H9 (cell line): ENCODE measurements around the gene SCN1A. TPM values are rescaled to one million over a fixed set of nuclear protein-coding genes. Genes with fewer than 3 reads are reported as not detected.

ENCODE experiments used
- DNase-seq: peaks from one replicate; pipeline ENCODE4 v3.0.0-alpha.2; 2017
- H2AFZ ChIP-seq: one replicate; pipeline ENCODE4 v1.6.1; 2013; ENCODE audit warnings: mild to moderate bottlenecking, low read length, control low read depth, moderate library complexity
- H2AK5ac ChIP-seq: 2 replicates; pipeline ENCODE4 v1.6.1; 2013; ENCODE audit warnings: low read length, control low read depth, mixed read lengths; ENCODE audit not compliant: insufficient read length
- H2BK120ac ChIP-seq: one replicate; pipeline ENCODE4 v1.6.1; 2013; ENCODE audit warnings: low read depth, mild to moderate bottlenecking, low read length, control low read depth, inconsistent platforms; ENCODE audit not compliant: poor library complexity, severe bottlenecking
- H2BK12ac ChIP-seq: 2 replicates; pipeline ENCODE4 v1.6.1; 2013; ENCODE audit warnings: low read length, control low read depth, mixed read lengths, low read depth; ENCODE audit not compliant: insufficient read length
- H2BK15ac ChIP-seq: 2 replicates; pipeline ENCODE4 v1.6.1; 2013; ENCODE audit warnings: low read depth, low read length, control low read depth
- H2BK20ac ChIP-seq: one replicate; pipeline ENCODE4 v1.6.1; 2013; ENCODE audit warnings: low read depth, mild to moderate bottlenecking, low read length, control low read depth, inconsistent platforms; ENCODE audit not compliant: poor library complexity, severe bottlenecking
- H2BK5ac ChIP-seq: 2 replicates; pipeline ENCODE4 v1.6.1; 2013; ENCODE audit warnings: low read length, control low read depth, mixed read lengths; ENCODE audit not compliant: insufficient read length
- H3K14ac ChIP-seq: 2 replicates; pipeline ENCODE4 v1.6.1; 2013; ENCODE audit warnings: low read length, control low read depth; ENCODE audit not compliant: insufficient read depth
- H3K18ac ChIP-seq: 2 replicates; pipeline ENCODE4 v1.6.1; 2013; ENCODE audit warnings: low read depth, mild to moderate bottlenecking, mixed read lengths, low read length, control low read depth; ENCODE audit not compliant: insufficient read length
- H3K23ac ChIP-seq: 2 replicates; pipeline ENCODE4 v1.6.1; 2013; ENCODE audit warnings: low read length, control low read depth, mixed read lengths, low read depth; ENCODE audit not compliant: insufficient read length
- H3K23me2 ChIP-seq: 2 replicates; pipeline ENCODE4 v1.6.1; 2013; ENCODE audit warnings: low read depth, mild to moderate bottlenecking, mixed read lengths, low read length, control low read depth; ENCODE audit not compliant: insufficient read length, poor library complexity, severe bottlenecking
- H3K27ac ChIP-seq: 2 replicates; pipeline ENCODE4 v1.5.1; 2013; ENCODE audit warnings: low read length, control low read depth, mixed read lengths, low read depth; ENCODE audit not compliant: insufficient read length
- H3K27me3 ChIP-seq: 2 replicates; pipeline ENCODE4 v1.6.1; 2013; ENCODE audit warnings: low read length, control low read depth, inconsistent platforms; ENCODE audit not compliant: insufficient read depth
- H3K4ac ChIP-seq: 2 replicates; pipeline ENCODE4 v1.6.1; 2013; ENCODE audit warnings: low read depth, mild to moderate bottlenecking, control low read depth, inconsistent platforms, low read length, moderate library complexity
- H3K4me1 ChIP-seq: 2 replicates; pipeline ENCODE4 v1.6.1; 2013; ENCODE audit warnings: low read length, control low read depth, inconsistent platforms; ENCODE audit not compliant: insufficient read depth
- H3K4me2 ChIP-seq: 2 replicates; pipeline ENCODE4 v1.6.1; 2013; ENCODE audit warnings: low read length, control low read depth, mixed read lengths; ENCODE audit not compliant: insufficient read length, insufficient read depth
- H3K56ac ChIP-seq: 2 replicates; pipeline ENCODE4 v1.6.1; 2013; ENCODE audit warnings: low read depth, mild to moderate bottlenecking, mixed read lengths, low read length, control low read depth; ENCODE audit not compliant: insufficient read length
- H3K79me1 ChIP-seq: 2 replicates; pipeline ENCODE4 v1.6.1; 2013; ENCODE audit warnings: low read depth, mild to moderate bottlenecking, moderate library complexity, low read length, control low read depth, inconsistent platforms; ENCODE audit not compliant: insufficient read depth, poor library complexity, severe bottlenecking
- H3K79me2 ChIP-seq: 2 replicates; pipeline ENCODE4 v1.6.1; 2013; ENCODE audit warnings: low read length, control low read depth, inconsistent platforms; ENCODE audit not compliant: insufficient read depth
- H3K9ac ChIP-seq: 2 replicates; pipeline ENCODE4 v1.6.1; 2013; ENCODE audit warnings: low read length, control low read depth, mixed read lengths; ENCODE audit not compliant: insufficient read length; ENCODE audit errors: extremely low read depth
- H3K9me3 ChIP-seq: one replicate; pipeline ENCODE4 v1.6.1; 2013; ENCODE audit warnings: low read depth, low read length, inconsistent platforms; ENCODE audit not compliant: control insufficient read depth
- H3T11ph ChIP-seq: one replicate; pipeline ENCODE4 v1.6.1; 2013; ENCODE audit warnings: mild to moderate bottlenecking, low read length, control low read depth, inconsistent platforms
- H4K20me1 ChIP-seq: one replicate; pipeline ENCODE4 v1.6.1; 2013; ENCODE audit not compliant: control insufficient read depth, insufficient read length, insufficient read depth
- H4K5ac ChIP-seq: 2 replicates; pipeline ENCODE4 v1.6.1; 2013; ENCODE audit warnings: low read depth, mild to moderate bottlenecking, mixed read lengths, low read length, control low read depth; ENCODE audit not compliant: insufficient read length
- H4K8ac ChIP-seq: replicated peaks from 2 replicates; pipeline ENCODE4 v1.6.1; 2013; ENCODE audit warnings: low read length, control low read depth, mixed read lengths, low read depth; ENCODE audit not compliant: insufficient read length
- H4K91ac ChIP-seq: 2 replicates; pipeline ENCODE4 v1.6.1; 2013; ENCODE audit warnings: low read depth, mild to moderate bottlenecking, moderate library complexity, mixed read lengths, low read length, control low read depth; ENCODE audit not compliant: insufficient read length
- H3K27ac Mint-ChIP-seq, 3 experiments: 2 replicates in 2 of 3; 3 replicates in 1 of 3; pipeline ENCODE4 v1.8.0; 2020 to 2021; ENCODE audit warnings: mixed read lengths in 3 of 3, mild to moderate bottlenecking in 1 of 3, moderate library complexity in 1 of 3
- H3K27me3 Mint-ChIP-seq: 2 replicates; pipeline ENCODE4 v1.8.0; 2021; ENCODE audit warnings: low read depth, mild to moderate bottlenecking, moderate library complexity, mixed read lengths
- H3K36me3 Mint-ChIP-seq, 3 experiments: 2 replicates in 2 of 3; 3 replicates in 1 of 3; pipeline ENCODE4 v1.8.0; 2020 to 2021; ENCODE audit warnings: low read depth in 3 of 3, mixed read lengths in 3 of 3; ENCODE audit not compliant: insufficient read depth in 1 of 3
- H3K4me1 Mint-ChIP-seq, 2 experiments: 2 replicates each; pipeline ENCODE4 v1.8.0; 2020; ENCODE audit warnings: mixed read lengths in 2 of 2
- H3K4me3 Mint-ChIP-seq, 2 experiments: 2 replicates in 1 of 2; 3 replicates in 1 of 2; pipeline ENCODE4 v1.8.0; 2020 to 2021; ENCODE audit warnings: mild to moderate bottlenecking in 2 of 2, mixed read lengths in 2 of 2, moderate library complexity in 1 of 2
- H3K9me3 Mint-ChIP-seq, 2 experiments: 2 replicates in 1 of 2; 3 replicates in 1 of 2; pipeline ENCODE4 v1.8.0; 2020; ENCODE audit warnings: mild to moderate bottlenecking in 2 of 2, mixed read lengths in 2 of 2, moderate library complexity in 1 of 2
- WGBS: extraction: QIAGEN DNeasy Blood & Tissue Kit; methylation state at CpG from one replicate; pipeline ENCODE4 v1.1.7; 2013; ENCODE audit warnings: missing lambda C conversion rate, low lambda C conversion rate, mixed read lengths; ENCODE audit not compliant: insufficient read length; ENCODE audit errors: extremely low coverage; 5-methylcytosine and 5-hydroxymethylcytosine counted together
- total RNA-seq: library from RNA; stranded (reverse); gene quantifications from 2 replicates; pipeline ENCODE4 v1.2.1, GENCODE V29; 2021
- TF ChIP-seq, protein P1 (sequence below): fragments of 200-600 bp; sonication (generic); conservative IDR thresholded peaks from 3 replicates; pipeline ENCODE4 v1.8.0; 2021; ENCODE audit warnings: antibody characterized with exemption, mild to moderate bottlenecking

The SCN1A gene
- total RNA-seq, 1 experiment from 2014 or later = 0.13 TPM

DNA sequence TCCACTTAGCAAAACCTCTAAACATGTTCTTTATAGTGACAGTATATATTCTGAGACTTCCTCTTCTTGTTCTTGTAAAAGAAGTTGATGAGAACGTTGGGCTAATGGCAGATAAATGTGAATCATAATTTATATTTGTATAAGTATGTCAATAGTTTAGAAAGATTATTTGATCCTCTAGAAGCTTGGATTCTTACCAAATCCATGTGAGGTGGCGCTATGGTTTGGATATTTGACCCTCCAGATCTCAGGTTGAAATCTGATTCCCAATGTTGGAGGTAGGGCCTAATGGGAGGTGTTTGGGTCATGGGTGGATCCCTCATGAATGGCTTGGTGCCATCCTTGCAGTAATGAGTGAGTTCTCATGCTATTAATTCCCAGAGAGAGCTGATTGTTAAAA, 29.8 kb upstream of the SCN1A start:
- Histone ChIP-seq H2AK5ac (no peak overlapping the region), H3K79me1 (no peaks in the 10 kb centered on the region), H3K23me2 (no peaks in the 10 kb centered on the region), H3K9me3 (no peaks in the 10 kb centered on the region), H2BK12ac (no peak overlapping the region), H3K27me3 (no peaks in the 10 kb centered on the region), H2BK15ac (no peak overlapping the region), H4K5ac (no peak overlapping the region), H3K56ac (no peak overlapping the region), H2BK20ac (no peak overlapping the region), H4K91ac (no peak overlapping the region), H3K4ac (no peak overlapping the region), H4K8ac (no peak overlapping the region), H3K4me2 (no peak overlapping the region), H2BK120ac (no peak overlapping the region), H3T11ph (no peak overlapping the region), H2BK5ac (no peak overlapping the region), H3K14ac (no peak overlapping the region), H3K4me1 (no peaks in the 10 kb centered on the region), H3K23ac (no peak overlapping the region), H3K27ac (no peak overlapping the region), H4K20me1 (no peaks in the 10 kb centered on the region), H3K79me2 (no peaks in the 10 kb centered on the region), H3K9ac (no peak overlapping the region), H3K18ac (no peak overlapping the region), H2AFZ (no peak overlapping the region)
- Mint-ChIP-seq H3K27ac (no peak overlapping the region), H3K4me3 (no peak overlapping the region), H3K36me3 (no peaks in the 10 kb centered on the region), H3K9me3 (no peaks in the 10 kb centered on the region), H3K4me1 (0 out of 4 replicates have a peak, but pooled peaks cover 0 to 2% of the 10 kb centered on the region in 2 experiments), H3K27me3 (no peaks in the 10 kb centered on the region)
- TF ChIP-seq, protein P1, sequence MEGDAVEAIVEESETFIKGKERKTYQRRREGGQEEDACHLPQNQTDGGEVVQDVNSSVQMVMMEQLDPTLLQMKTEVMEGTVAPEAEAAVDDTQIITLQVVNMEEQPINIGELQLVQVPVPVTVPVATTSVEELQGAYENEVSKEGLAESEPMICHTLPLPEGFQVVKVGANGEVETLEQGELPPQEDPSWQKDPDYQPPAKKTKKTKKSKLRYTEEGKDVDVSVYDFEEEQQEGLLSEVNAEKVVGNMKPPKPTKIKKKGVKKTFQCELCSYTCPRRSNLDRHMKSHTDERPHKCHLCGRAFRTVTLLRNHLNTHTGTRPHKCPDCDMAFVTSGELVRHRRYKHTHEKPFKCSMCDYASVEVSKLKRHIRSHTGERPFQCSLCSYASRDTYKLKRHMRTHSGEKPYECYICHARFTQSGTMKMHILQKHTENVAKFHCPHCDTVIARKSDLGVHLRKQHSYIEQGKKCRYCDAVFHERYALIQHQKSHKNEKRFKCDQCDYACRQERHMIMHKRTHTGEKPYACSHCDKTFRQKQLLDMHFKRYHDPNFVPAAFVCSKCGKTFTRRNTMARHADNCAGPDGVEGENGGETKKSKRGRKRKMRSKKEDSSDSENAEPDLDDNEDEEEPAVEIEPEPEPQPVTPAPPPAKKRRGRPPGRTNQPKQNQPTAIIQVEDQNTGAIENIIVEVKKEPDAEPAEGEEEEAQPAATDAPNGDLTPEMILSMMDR = no peak
- no peak for DNase-seq
- WGBS = no CpG with 5 or more reads among the region's 2 CpGs
